Activated T-helper 2 cell treated with anti-CD3 and anti-CD28 coated beads, Interferon-gamma antibody, Interleukin-2, Interleukin-4, amounts not matched to agents 10 μg/mL and 5 μg/mL and 100 μg/mL, durations not matched to agents 14 hours and 24 hours and 36 hours (primary cell): ENCODE results near the gene LNPEP. TPM values are rescaled to one million over a fixed set of nuclear protein-coding genes. Genes with fewer than 3 reads are reported as not detected.

ENCODE experiments used
- DNase-seq: peaks from one replicate; pipeline ENCODE4 v3.0.0; 2021; ENCODE audit warnings: low spot score
- H3K27ac Mint-ChIP-seq: one replicate; pipeline ENCODE4 v1.8.0; 2021; ENCODE audit warnings: mixed read lengths
- H3K27me3 Mint-ChIP-seq: one replicate; pipeline ENCODE4 v1.8.0; 2021; ENCODE audit warnings: low read depth, mixed read lengths
- H3K36me3 Mint-ChIP-seq: one replicate; pipeline ENCODE4 v1.8.0; 2021; ENCODE audit warnings: low read depth, mixed read lengths
- H3K4me1 Mint-ChIP-seq: one replicate; pipeline ENCODE4 v1.8.0; 2021; ENCODE audit warnings: low read depth, mixed read lengths
- H3K4me3 Mint-ChIP-seq: one replicate; pipeline ENCODE4 v1.8.0; 2021; ENCODE audit warnings: low read depth, mild to moderate bottlenecking, moderate library complexity, mixed read lengths
- H3K9me3 Mint-ChIP-seq: one replicate; pipeline ENCODE4 v1.8.0; 2021; ENCODE audit warnings: mixed read lengths
- intact Hi-C: fragments of 100-400 bp; cut with micrococcal nuclease; formaldehyde crosslinking; loops from one replicate; pipeline ENCODE4 v1.15.1; 2023
- total RNA-seq: library from RNA; stranded (reverse); gene quantifications from 2 replicates; pipeline ENCODE4 v1.2.3, GENCODE V29; 2022

The LNPEP gene
- total RNA-seq, 1 donor from 2014 or later: 37.9 TPM

GRCh38 chr5:96995419-96995818 is 59.5 kb downstream of the LNPEP start:
- DNase-seq: no peak
- peaks cover 5% of the 10 kb centered on the region for H3K9me3 Mint-ChIP-seq
- H3K27ac Mint-ChIP-seq: no peak overlapping the region
- H3K36me3 Mint-ChIP-seq: peaks cover 62% of the 10 kb centered on the region
- no peaks in the 10 kb centered on the region for H3K27me3 Mint-ChIP-seq
- intact Hi-C loops: no loop called here
- H3K4me3 Mint-ChIP-seq: no peak overlapping the region
- peaks cover 34% of the 10 kb centered on the region for H3K4me1 Mint-ChIP-seq

GRCh38 chr5:96997265-96997859 is 61.5 kb downstream of the LNPEP start:
- no peak overlapping the region for H3K27ac Mint-ChIP-seq
- intact Hi-C loops: loop anchor here (1.0 to 2.0 kb wide), 2 partner anchors 145 to 165 kb away; partner anchors contain the start of gene LIX1
- no peak for DNase-seq

GRCh38 chr5:96999856-97000255 is 64.0 kb downstream of the LNPEP start:
- DNase-seq: no peak
- H3K36me3 Mint-ChIP-seq: peaks cover 23% of the 10 kb centered on the region
- H3K4me3 Mint-ChIP-seq: no peak overlapping the region
- peaks cover 27% of the 10 kb centered on the region for H3K4me1 Mint-ChIP-seq
- H3K27me3 Mint-ChIP-seq: no peaks in the 10 kb centered on the region
- H3K27ac Mint-ChIP-seq: no peak overlapping the region
- H3K9me3 Mint-ChIP-seq: no peaks in the 10 kb centered on the region
- intact Hi-C loops: loop anchor here (5.0 kb wide), 3 partner anchors 37 to 193 kb away; partner anchors contain the start of gene ERAP1

More at GRCh38 chr5:96997265-96997859, 61.5 kb downstream of the LNPEP start:
- Mint-ChIP-seq H3K36me3 (peaks cover 43% of the 10 kb centered on the region), H3K27me3 (no peaks in the 10 kb centered on the region), H3K4me3 (no peak overlapping the region), H3K4me1 (peaks cover 29% of the 10 kb centered on the region), H3K9me3 (no peaks in the 10 kb centered on the region)

- H3K36me3 Mint-ChIP-seq: peaks cover 19% of the 10 kb centered on the region
- H3K4me1 Mint-ChIP-seq: peaks cover 29% of the 10 kb centered on the region
- intact Hi-C loops: loop anchor here (5.0 kb wide), 3 partner anchors 37 to 193 kb away; partner anchors contain the start of gene ERAP1
Observed at GRCh38 chr5:97000391-97000790, 64.5 kb downstream of the LNPEP start.

GRCh38 chr5:97002983-97003382 is 67.1 kb downstream of the LNPEP start:
- no peak for DNase-seq
- Mint-ChIP-seq H3K9me3 (no peaks in the 10 kb centered on the region), H3K27ac (no peak overlapping the region), H3K4me1 (peaks cover 32% of the 10 kb centered on the region), H3K27me3 (no peaks in the 10 kb centered on the region), H3K36me3 (peaks cover 27% of the 10 kb centered on the region), H3K4me3 (no peak overlapping the region)
- intact Hi-C loops: loop anchor here (5.0 kb wide), 3 partner anchors 34 to 196 kb away; partner anchors contain the start of gene ERAP1

More at GRCh38 chr5:97000391-97000790, 64.5 kb downstream of the LNPEP start:
- H3K9me3 Mint-ChIP-seq: no peaks in the 10 kb centered on the region
- no peak overlapping the region for H3K27ac Mint-ChIP-seq
- no peak for DNase-seq
- H3K27me3 Mint-ChIP-seq: no peaks in the 10 kb centered on the region
- H3K4me3 Mint-ChIP-seq: no peak overlapping the region

DNA sequence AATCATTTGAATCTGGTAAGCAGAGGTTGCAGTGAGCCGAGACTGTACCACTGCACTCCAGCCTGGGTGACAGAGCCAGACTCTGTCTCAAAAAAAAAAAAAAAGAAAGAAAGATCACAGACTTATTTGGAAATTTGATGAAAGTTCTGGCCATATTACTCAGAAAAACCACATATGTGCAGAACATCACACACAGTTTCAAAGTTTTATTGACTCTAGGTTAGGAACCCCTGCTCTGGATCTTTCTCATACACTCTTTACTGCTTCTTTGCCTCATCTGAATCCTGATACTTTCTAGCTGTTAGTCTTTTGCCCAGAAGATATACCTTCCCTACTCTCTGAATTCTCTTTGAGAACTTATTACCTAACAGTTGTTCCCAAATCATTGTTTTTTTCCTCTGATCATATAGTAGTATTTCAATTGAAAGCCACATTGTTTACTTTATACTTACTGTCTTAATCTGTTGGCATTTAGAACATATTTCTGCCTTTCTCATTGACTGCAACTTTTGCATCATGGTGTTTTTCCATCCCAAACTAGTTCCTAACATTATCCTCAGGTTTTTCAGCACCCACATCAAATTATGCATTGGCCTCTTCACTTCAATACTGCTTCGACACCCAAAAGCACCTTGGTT is 68.7 kb downstream of the LNPEP start:
- Mint-ChIP-seq H3K4me3 (peak overlapping the region; percentile 18), H3K9me3 (no peaks in the 10 kb centered on the region), H3K4me1 (peaks cover 29% of the 10 kb centered on the region), H3K36me3 (peaks cover 22% of the 10 kb centered on the region), H3K27me3 (no peaks in the 10 kb centered on the region), H3K27ac (peak overlapping the region; percentile 73)
- no peak for DNase-seq
- intact Hi-C loops: loop anchor here (1.0 to 5.0 kb wide), 6 partner anchors 33 to 197 kb away; partner anchors contain the start of gene ERAP1

DNA sequence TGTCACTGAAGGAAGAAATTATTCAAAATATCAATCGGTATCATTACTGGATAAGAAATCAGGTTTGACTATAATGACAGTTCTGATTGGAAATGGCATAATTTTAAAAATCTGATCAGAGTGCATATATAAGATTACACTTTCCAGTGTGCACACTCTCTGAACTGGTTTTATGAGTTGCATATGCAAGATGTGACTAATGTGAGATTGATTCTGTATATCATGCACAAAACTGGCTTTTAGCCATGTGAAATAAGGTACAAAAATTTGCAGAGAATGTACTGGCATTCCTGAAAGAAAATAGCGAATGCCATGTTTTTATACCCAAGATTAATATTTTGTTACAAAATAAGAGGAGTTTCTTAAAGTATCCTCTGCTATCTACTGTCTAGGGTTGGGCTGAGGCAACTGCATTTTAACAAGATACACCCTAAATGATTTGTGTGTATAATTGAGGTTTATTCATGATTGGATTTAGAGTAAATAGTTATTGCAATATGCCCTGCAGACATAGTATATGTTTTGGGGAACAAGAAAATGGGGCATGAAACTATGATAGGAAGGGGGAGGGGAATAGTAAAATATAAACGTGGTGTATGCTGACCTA is 70.7 kb downstream of the LNPEP start:
- peaks cover 36% of the 10 kb centered on the region for H3K4me1 Mint-ChIP-seq
- H3K36me3 Mint-ChIP-seq: peaks cover 38% of the 10 kb centered on the region
- no peaks in the 10 kb centered on the region for H3K27me3 Mint-ChIP-seq
- no peaks in the 10 kb centered on the region for H3K9me3 Mint-ChIP-seq
- intact Hi-C loops: no loop called here
- H3K4me3 Mint-ChIP-seq: no peak overlapping the region
- DNase-seq: no peak
- H3K27ac Mint-ChIP-seq: no peak overlapping the region

- H3K4me1 Mint-ChIP-seq: peaks cover 35% of the 10 kb centered on the region
- intact Hi-C loops: no loop called here
- H3K27me3 Mint-ChIP-seq: no peaks in the 10 kb centered on the region
- H3K27ac Mint-ChIP-seq: peak overlapping the region; percentile 82
- H3K36me3 Mint-ChIP-seq: peaks cover 55% of the 10 kb centered on the region
- no peaks in the 10 kb centered on the region for H3K9me3 Mint-ChIP-seq
- no peak for DNase-seq
- H3K4me3 Mint-ChIP-seq: no peak overlapping the region
Observed at GRCh38 chr5:97009212-97009898, 73.5 kb downstream of the LNPEP start.

DNA sequence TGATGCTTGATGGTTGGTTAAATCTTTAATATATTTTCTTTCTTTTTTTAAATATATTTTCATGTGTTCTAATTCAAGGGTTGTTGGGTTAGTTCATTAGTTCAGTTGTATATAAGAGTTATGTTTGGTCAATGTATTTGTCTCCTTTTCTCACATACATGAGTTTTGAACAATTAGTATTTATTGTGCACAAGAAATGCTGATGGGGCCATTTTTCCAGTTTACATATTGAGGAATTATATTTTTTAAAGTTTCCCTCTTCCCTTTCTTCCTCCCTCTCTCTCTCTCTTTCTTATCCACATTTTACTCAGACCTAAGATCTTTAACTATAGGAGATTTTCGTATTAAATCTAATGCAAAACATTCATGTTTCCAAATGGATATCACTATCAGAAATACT is 74.0 kb downstream of the LNPEP start:
- Mint-ChIP-seq H3K27ac (no peak overlapping the region), H3K27me3 (no peaks in the 10 kb centered on the region), H3K4me1 (peaks cover 31% of the 10 kb centered on the region), H3K36me3 (peaks cover 58% of the 10 kb centered on the region), H3K9me3 (no peaks in the 10 kb centered on the region), H3K4me3 (no peak overlapping the region)
- intact Hi-C loops: no loop called here
- no peak for DNase-seq

DNA sequence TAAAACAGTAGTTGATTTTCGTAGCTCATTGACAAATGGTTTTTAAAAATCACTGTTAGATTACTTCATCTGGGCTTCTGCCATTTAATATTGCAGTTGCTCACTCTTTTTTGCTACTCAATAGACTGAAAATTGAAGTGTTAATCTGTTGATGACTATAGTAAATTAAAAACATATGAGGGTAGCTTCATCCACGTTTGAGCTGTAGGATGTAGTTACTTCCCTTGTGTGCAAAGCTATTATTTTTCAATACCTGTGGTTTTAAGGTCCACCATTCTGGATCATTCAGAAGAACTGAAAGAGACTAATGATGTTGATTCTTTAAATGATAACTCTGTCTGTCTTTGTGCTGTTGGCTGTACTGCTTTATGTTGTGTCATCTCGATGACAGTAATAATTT is 74.7 kb downstream of the LNPEP start:
- intact Hi-C loops: no loop called here
- H3K4me1 Mint-ChIP-seq: peaks cover 31% of the 10 kb centered on the region
- no peak overlapping the region for H3K4me3 Mint-ChIP-seq
- no peaks in the 10 kb centered on the region for H3K27me3 Mint-ChIP-seq
- H3K27ac Mint-ChIP-seq: no peak overlapping the region
- peaks cover 65% of the 10 kb centered on the region for H3K36me3 Mint-ChIP-seq
- no peak for DNase-seq
- no peaks in the 10 kb centered on the region for H3K9me3 Mint-ChIP-seq

DNA sequence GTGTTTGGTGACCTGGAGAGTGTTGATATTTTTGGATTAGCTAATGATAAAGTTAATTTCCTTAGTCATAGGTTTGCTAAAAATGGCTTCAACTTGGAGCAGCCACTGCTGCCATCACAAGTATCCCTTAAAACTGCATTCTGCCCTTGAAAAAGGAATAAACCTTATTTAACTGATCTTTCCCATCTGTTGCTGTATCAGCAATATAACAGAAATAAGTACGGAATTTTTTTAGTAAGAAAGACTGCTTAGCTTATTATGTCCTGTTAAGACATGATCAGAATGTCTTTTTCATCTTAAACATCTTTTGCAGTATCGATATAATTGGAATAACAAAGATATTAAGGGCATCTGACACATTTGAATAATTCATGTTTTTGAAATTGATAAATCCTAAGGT is 75.7 kb downstream of the LNPEP start:
- H3K9me3 Mint-ChIP-seq: no peaks in the 10 kb centered on the region
- intact Hi-C loops: no loop called here
- H3K4me1 Mint-ChIP-seq: peaks cover 31% of the 10 kb centered on the region

DNA sequence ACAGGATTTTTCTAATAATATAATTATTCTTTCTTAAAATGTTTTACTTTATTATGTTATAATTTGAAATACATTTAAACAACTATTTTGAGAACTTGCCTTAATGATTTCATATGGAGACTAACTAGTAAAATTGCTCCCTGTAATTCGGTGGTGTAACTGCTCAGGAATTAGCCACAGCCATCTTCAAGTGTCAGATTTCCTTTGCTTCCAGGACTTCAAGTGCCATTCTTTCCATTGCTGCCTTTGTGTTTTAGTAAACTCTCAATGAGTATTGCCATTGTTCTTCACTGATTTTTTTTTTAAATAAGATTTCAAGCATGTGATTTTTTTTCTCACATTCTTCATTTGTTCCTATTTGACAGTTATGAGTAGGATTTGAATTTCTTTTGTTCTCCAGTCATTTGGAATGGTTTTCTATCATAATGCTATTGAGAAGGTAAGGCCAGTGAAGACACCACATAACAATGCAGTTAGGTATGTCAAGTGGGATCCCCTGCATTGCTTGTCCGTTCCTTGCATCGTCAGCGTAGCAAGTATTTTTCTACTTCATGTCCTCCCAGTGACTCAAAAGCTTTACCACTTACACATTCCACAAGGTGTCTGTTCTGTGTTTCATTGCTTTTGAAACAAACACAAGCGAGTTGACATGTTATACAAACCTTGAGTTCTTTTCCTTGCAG is 83.7 kb downstream of the LNPEP start:
- Mint-ChIP-seq H3K4me1 (peaks cover 22% of the 10 kb centered on the region), H3K27me3 (no peaks in the 10 kb centered on the region), H3K36me3 (peaks cover 69% of the 10 kb centered on the region), H3K9me3 (no peaks in the 10 kb centered on the region), H3K27ac (no peak overlapping the region), H3K4me3 (no peak overlapping the region)
- intact Hi-C loops: loop anchor here (10.0 kb wide), 1 partner anchor 265 kb away; no protein-coding TSS in a partner anchor
- DNase-seq: no peak

More for the DNA sequence above, 75.7 kb downstream of the LNPEP start:
- peaks cover 69% of the 10 kb centered on the region for H3K36me3 Mint-ChIP-seq
- H3K4me3 Mint-ChIP-seq: no peak overlapping the region
- no peak overlapping the region for H3K27ac Mint-ChIP-seq
- no peaks in the 10 kb centered on the region for H3K27me3 Mint-ChIP-seq
- no peak for DNase-seq
